ENCODE data around the gene GALC.
A peak's percentile ranks its signal among the peaks of the same experiment; 100 is the strongest.

GALC gene

GRCh38 chr14:88005978-88006851 is 13.2 kb upstream of the GALC start:
- DNase-seq, result no peak

DNA sequence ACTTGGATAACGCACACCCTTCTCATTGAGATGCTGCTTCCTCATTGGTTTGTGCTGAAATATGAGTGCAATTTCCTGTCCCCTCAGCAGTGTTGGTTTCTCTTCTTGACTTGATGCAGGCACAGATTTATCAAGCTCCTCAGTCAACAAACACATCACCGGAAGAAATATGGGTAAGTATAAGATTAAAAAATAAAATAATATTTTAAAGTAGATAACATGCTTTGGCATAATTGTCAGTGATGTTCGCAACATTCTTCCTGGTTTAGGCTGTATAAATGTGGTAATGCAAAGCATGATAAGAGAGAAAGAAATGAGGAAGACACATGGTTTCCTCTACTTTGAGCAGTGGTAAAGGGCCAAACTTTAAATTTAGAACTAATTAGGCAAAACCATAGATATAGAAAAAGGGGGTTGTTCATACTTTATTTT is 12.1 kb upstream of the GALC start, which contains the start of gene GPR65:
GPR65 (plus strand) TSS at position 86 of the 432 bp plus-strand sequence. CDS start 5,713 bp downstream, outside the sequence.
- no peak for DNase-seq

DNA sequence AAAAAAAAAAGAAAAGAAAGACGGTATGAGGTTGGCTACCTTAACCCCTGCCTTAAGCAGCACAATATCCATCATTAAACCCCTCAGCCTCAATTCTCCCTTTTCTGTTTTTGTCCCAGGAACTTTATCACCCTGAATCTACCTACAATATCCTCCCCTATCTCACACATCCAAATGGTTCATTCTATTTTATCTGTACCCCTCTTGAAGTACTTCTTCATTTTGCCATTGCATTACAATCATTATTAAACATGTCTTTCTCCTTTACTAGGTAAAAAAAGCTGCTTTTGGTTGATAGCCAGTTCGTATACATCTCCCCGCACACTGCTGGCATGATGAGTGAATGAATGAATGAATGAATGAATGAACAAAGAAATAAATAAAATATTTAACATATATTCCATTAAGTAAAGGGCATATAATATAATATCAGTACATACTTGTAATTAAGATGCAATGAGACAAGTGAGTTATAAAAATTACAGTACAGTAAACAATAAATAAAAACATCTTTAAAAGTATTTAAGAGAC is 11.6 kb upstream of the GALC start:
- DNase-seq, result no peak

- no peak for DNase-seq
Observed at GRCh38 chr14:88003425-88003824, 10.4 kb upstream of the GALC start.

GRCh38 chr14:88002421-88003075 is 9.6 kb upstream of the GALC start:
- DNase-seq, result no peak

DNA sequence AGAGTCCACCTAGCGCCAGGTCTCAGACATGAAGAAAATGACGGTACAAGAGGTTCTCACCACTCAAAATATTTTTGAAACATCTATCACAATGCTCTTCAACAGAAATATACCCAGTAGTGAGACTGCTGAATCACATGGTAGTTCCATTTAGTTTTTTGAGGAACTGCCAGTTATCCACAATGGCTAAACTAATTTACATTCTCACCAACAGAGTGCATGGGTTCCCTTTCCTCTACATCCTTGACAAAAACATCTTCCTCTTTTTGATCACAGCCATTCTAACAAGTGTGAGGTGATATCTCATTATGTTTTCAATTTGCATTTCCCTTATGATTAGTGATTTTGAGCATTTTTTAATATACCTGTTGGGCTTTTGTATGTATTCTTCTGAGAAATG is 6.3 kb upstream of the GALC start:
- DNase-seq, result no peak

DNA sequence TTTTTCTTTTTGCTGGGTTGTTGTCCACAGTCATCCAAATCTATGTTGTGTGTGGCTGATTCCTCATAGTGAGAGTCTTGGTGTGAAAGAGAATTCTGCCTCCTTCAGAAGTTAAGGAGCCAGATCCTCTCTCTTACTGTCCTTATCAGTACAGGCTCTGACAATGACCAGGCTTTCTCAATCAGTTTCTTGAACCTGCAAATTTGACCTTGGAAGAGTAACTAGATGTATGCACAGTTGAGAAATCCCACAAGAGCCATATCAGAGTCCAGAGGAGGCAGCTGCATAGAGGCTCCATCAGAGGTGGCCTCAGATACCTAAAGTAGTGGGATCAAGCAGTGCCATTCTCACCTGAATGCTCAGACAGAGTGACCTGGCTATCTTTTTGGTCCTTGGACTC is 5.5 kb upstream of the GALC start:
- DNase-seq, result no peak

- no peak for DNase-seq
Observed at GRCh38 chr14:87996291-87996592, 3.3 kb upstream of the GALC start.

GRCh38 chr14:87995500-87996290 is 2.7 kb upstream of the GALC start:
- DNase-seq, result no peak

- no peak for DNase-seq
Observed at GRCh38 chr14:87994974-87995373, 2.0 kb upstream of the GALC start.

DNA sequence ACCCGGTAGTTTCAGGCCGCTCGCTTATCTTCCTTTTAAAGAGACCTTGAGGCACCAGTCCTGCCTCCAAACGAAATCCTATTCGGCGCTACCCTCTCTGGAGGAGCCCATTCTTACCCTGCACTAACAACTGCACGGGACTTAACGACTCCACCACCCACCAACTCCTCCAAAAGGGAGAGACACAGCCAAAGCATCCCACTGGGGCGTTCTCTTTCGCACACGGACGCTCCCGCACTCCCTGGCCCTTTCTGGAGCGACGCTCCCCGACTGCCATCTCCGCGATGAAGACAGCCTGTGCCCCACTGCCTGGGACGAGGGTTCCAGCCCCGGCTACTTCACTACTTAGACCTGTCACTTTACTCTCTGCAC is 650 bp downstream of the GALC start:
- no peak for DNase-seq

DNA sequence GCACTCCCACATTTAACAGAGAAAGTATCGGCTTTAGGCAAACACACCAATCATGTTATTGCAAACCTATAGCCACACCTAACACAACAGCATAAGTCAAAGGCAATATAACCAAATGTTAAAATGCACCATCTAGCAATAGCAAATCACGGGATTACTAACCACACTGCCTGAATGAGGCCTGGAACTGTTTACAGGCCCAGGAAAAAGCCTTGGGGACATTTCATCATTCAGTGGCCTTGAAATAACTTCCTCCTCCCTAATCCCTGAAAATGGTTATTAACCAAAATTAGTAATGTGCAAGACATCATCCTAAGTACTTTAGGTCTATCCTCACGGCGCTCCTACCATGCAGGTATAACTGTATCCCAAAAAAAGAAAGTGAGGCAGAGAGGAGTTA is 2.3 kb downstream of the GALC start:
- DNase-seq, result no peak

- DNase-seq, result no peak
Observed at GRCh38 chr14:87989956-87990299, 3.1 kb downstream of the GALC start.

- no peak for DNase-seq
Observed at GRCh38 chr14:87989221-87989955, 3.6 kb downstream of the GALC start.

- no peak for DNase-seq
Observed at GRCh38 chr14:87979689-87980088, 13.3 kb downstream of the GALC start.

DNA sequence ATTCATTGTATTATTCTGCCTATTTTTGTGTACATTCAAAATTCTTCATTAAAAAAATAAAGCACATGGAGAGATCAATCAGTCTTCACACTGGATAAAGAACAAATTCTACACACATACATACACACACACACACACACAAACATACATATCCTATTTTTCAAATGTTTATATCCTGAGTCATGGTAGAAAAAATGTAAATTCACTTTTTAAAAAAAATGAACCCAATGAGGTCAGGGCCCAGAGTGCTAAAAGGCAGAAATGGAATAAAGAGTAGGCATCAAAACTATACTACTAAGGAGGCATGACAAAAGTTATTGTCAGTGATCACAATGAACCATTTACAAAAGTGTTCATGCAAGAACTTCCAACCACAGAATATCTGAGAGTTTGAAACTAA is 17.3 kb downstream of the GALC start:
- DNase-seq, result no peak

DNA sequence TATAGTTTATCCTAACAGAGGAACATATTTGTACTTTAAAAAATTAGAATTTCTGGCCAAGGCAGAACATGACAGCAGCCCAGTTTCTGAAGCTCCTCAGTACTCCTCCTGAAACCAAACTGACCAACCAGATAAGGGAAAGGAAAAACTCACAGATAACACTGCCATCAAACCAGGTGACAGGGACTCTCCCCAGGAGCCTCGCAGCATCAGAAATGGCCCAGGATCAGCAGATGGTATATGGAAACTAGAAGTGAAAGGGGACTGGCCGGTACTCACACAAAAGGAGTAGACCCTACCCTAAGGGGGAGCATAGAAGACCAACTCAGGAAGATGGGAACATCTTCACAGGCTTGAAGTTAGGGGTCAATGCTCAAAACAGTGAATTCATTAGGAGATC is 22.0 kb downstream of the GALC start:
- no peak for DNase-seq

GRCh38 chr14:87967496-87967895 is 25.5 kb downstream of the GALC start:
- DNase-seq, result no peak

- DNase-seq, result no peak
Observed at GRCh38 chr14:87966816-87967215, 26.2 kb downstream of the GALC start.

- DNase-seq, result no peak
Observed at GRCh38 chr14:87961246-87961645, 31.7 kb downstream of the GALC start.

- DNase-seq, result no peak
Observed at GRCh38 chr14:87960013-87960787, 32.8 kb downstream of the GALC start.

DNA sequence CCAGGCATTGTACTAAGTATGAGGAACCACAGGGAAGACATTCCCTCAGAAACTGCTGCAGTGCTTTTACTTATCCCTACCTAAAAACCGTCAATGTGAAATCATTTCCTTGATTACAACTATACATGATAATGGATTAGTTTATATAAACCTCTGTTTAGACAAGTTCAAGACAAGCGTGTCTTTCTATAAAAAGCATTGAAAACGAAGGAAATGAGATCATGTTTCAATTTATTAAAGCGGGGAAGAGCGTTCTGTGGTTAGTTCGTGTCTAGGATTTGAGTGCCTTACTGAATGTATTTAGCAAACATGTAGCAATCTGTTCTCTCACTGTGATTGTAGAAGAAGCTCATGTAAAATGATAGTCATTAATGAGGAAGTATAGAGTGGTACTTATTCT is 37.5 kb downstream of the GALC start:
- peak; percentile 2 for DNase-seq

All from DMS153 (cell line).